Activated T-cell treated with anti-CD3 and anti-CD28 coated beads, Interleukin-2, amount 50 U/mL, for 72 hours (primary cell): Measurements from ENCODE around the gene HIVEP3. TPM values are rescaled to one million over a fixed set of nuclear protein-coding genes. Genes with fewer than 3 reads are reported as not detected.

ENCODE experiments used
- ATAC-seq, 2 donors: fragments of 150-1000 bp; cut with Tn5 transposase; replicated peaks in 1 of 2; 2 replicates each; pipeline ENCODE4 v1.10.0; 2021; ENCODE audit warnings: moderate library complexity in 2 of 2, mild to moderate bottlenecking in 1 of 2
- DNase-seq, 2 donors: peaks; one replicate each; pipeline ENCODE4 v3.0.0; 2021 to 2022; ENCODE audit warnings: mixed read lengths in 1 of 2
- H3K27ac Mint-ChIP-seq: one replicate; pipeline ENCODE4 v1.8.0; 2022; ENCODE audit warnings: mild to moderate bottlenecking, moderate library complexity, mixed read lengths
- H3K27me3 Mint-ChIP-seq: one replicate; pipeline ENCODE4 v1.8.0; 2022; ENCODE audit warnings: low read depth, mixed read lengths
- H3K36me3 Mint-ChIP-seq, 2 donors: one replicate each; pipeline ENCODE4 v1.8.0; 2022; ENCODE audit warnings: mixed read lengths in 2 of 2, mild to moderate bottlenecking in 1 of 2; ENCODE audit not compliant: insufficient read depth in 2 of 2
- H3K4me1 Mint-ChIP-seq: one replicate; pipeline ENCODE4 v1.8.0; 2022; ENCODE audit warnings: low read depth, mixed read lengths
- H3K4me3 Mint-ChIP-seq, 2 donors: one replicate each; pipeline ENCODE4 v1.8.0; 2022; ENCODE audit warnings: mild to moderate bottlenecking in 2 of 2, mixed read lengths in 2 of 2, moderate library complexity in 2 of 2
- H3K9me3 Mint-ChIP-seq, 2 donors: one replicate each; pipeline ENCODE4 v1.8.0; 2022; ENCODE audit warnings: mixed read lengths in 2 of 2
- total RNA-seq, 2 donors: library from RNA; stranded (reverse); gene quantifications; one replicate each; pipeline ENCODE4 v1.2.3, GENCODE V29; 2022

The HIVEP3 gene
- total RNA-seq, 2 donors from 2014 or later: 22.8 to 29.2 TPM

- peaks cover 0 to 2% of the 10 kb centered on the region in 2 donors for H3K9me3 Mint-ChIP-seq
Measured at GRCh38 chr1:41768583-41768982, 150.1 kb downstream of the HIVEP3 start.

GRCh38 chr1:41767534-41768525 lies 150.9 kb downstream of the HIVEP3 start:
- Mint-ChIP-seq H3K4me1 (peaks cover 15% of the 10 kb centered on the region), H3K36me3 (no peaks in the 10 kb centered on the region)

More at GRCh38 chr1:41768583-41768982, 150.1 kb downstream of the HIVEP3 start:
- no peak for ATAC-seq
- no peak overlapping the region for H3K27ac Mint-ChIP-seq
- DNase-seq: no peak
- H3K36me3 Mint-ChIP-seq: no peaks in the 10 kb centered on the region
- H3K4me1 Mint-ChIP-seq: peaks cover 20% of the 10 kb centered on the region
- H3K4me3 Mint-ChIP-seq: no peak overlapping the region
- H3K27me3 Mint-ChIP-seq: no peaks in the 10 kb centered on the region

GRCh38 chr1:41766546-41766945 lies 152.2 kb downstream of the HIVEP3 start:
- ATAC-seq (no peak), DNase-seq (no peak)
- H3K4me3 Mint-ChIP-seq: no peak overlapping the region
- peaks cover 0 to 3% of the 10 kb centered on the region in 2 donors for H3K36me3 Mint-ChIP-seq
- H3K4me1 Mint-ChIP-seq: peaks cover 7% of the 10 kb centered on the region
- H3K9me3 Mint-ChIP-seq: peaks cover 1 to 2% of the 10 kb centered on the region in 2 donors
- H3K27me3 Mint-ChIP-seq: no peaks in the 10 kb centered on the region
- no peak overlapping the region for H3K27ac Mint-ChIP-seq

More at GRCh38 chr1:41767534-41768525, 150.9 kb downstream of the HIVEP3 start:
- Mint-ChIP-seq H3K4me3 (no peak overlapping the region), H3K9me3 (peaks cover 0 to 2% of the 10 kb centered on the region in 2 donors), H3K27ac (no peak overlapping the region), H3K27me3 (no peaks in the 10 kb centered on the region)
- DNase-seq (no peak), ATAC-seq (no peak)

- DNase-seq: no peak
- ATAC-seq: no peak
- Mint-ChIP-seq H3K9me3 (peaks cover 4 to 6% of the 10 kb centered on the region in 2 donors), H3K27me3 (no peaks in the 10 kb centered on the region), H3K27ac (no peak overlapping the region), H3K36me3 (peaks cover 0 to 7% of the 10 kb centered on the region in 2 donors), H3K4me3 (no peak overlapping the region), H3K4me1 (peaks cover 6% of the 10 kb centered on the region)
Measured at GRCh38 chr1:41766041-41766440, 152.7 kb downstream of the HIVEP3 start.

GRCh38 chr1:41765152-41765551 lies 153.6 kb downstream of the HIVEP3 start:
- H3K4me3 Mint-ChIP-seq: no peak overlapping the region

DNA sequence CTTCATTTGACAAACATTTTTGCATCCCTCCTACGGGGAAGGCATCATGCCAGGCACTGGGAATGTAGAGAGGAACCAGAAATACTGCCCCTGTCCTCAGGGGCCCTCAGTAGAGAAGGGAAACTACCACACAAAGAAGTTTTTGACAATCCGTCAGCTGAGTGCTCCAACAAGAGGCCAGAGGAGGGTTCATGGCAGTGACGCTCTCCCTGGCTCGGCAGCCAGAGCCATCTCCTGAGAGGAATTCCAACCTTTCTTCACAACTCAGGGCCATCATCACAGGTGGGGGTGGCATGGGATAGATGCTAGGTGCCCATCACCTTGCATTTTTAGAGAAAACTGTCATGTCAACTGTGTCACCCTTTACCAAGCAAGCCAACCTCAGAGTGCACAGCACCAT lies 154.1 kb downstream of the HIVEP3 start:
- Mint-ChIP-seq H3K27ac (no peak overlapping the region), H3K4me3 (no peak overlapping the region), H3K9me3 (peaks cover 5 to 7% of the 10 kb centered on the region in 2 donors), H3K4me1 (peaks cover 6% of the 10 kb centered on the region), H3K27me3 (no peaks in the 10 kb centered on the region), H3K36me3 (peaks cover 0 to 10% of the 10 kb centered on the region in 2 donors)
- no peak for DNase-seq
- ATAC-seq: no peak

More at GRCh38 chr1:41765152-41765551, 153.6 kb downstream of the HIVEP3 start:
- ATAC-seq (no peak), DNase-seq (no peak)
- Mint-ChIP-seq H3K27ac (no peak overlapping the region), H3K9me3 (peaks cover 5 to 7% of the 10 kb centered on the region in 2 donors), H3K36me3 (peaks cover 0 to 10% of the 10 kb centered on the region in 2 donors), H3K4me1 (peaks cover 6% of the 10 kb centered on the region), H3K27me3 (no peaks in the 10 kb centered on the region)

DNA sequence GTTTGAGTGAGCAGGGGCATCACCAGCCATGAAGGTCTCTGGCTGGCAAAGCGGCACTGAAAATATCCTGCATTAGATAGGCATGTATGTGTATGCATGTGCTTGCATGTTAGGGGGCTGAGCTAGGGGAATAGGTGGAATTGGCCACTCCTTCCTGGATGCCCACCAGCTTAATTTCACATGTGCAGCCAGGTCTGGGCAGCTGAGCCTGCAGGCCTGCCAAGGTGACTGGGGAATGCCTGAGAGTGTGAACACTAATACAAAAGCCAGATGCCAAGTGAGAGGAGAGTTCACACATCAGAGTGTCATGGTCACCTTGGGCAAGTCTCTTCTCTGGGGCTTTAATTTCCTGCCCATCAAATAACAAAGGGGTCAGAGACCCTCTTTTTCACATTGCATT lies 155.9 kb downstream of the HIVEP3 start:
- H3K4me1 Mint-ChIP-seq: peaks cover 6% of the 10 kb centered on the region
- DNase-seq (no peak), ATAC-seq (no peak)
- no peaks in the 10 kb centered on the region for H3K27me3 Mint-ChIP-seq
- H3K27ac Mint-ChIP-seq: no peak overlapping the region
- H3K4me3 Mint-ChIP-seq: no peak overlapping the region
- peaks cover 0 to 10% of the 10 kb centered on the region in 2 donors for H3K36me3 Mint-ChIP-seq
- H3K9me3 Mint-ChIP-seq: peaks cover 3 to 7% of the 10 kb centered on the region in 2 donors

DNA sequence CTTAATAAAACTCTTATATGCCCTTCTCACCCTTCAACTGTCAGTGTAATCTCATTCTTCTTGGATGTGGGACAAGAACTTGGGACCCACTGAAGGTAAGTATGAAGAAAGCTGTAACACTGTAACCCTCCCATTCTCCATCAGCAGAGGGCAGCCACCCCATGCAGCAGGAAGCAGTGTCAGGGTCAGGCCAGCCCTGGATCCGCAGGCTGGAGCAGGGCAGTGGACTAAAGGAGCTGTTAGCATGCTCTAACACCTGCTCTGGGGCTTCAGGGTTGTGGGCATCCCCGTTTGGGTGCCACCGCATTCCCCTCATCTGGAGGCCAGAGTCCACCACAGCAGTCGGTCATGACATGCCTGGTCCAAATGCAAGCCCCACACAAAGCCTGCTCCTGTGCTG lies 156.5 kb downstream of the HIVEP3 start:
- DNase-seq (no peak), ATAC-seq (no peak)
- Mint-ChIP-seq H3K4me1 (peaks cover 6% of the 10 kb centered on the region), H3K36me3 (peaks cover 0 to 10% of the 10 kb centered on the region in 2 donors), H3K27ac (peak overlapping the region; percentile 6), H3K9me3 (peaks cover 3 to 7% of the 10 kb centered on the region in 2 donors), H3K27me3 (no peaks in the 10 kb centered on the region), H3K4me3 (no peak overlapping the region)

DNA sequence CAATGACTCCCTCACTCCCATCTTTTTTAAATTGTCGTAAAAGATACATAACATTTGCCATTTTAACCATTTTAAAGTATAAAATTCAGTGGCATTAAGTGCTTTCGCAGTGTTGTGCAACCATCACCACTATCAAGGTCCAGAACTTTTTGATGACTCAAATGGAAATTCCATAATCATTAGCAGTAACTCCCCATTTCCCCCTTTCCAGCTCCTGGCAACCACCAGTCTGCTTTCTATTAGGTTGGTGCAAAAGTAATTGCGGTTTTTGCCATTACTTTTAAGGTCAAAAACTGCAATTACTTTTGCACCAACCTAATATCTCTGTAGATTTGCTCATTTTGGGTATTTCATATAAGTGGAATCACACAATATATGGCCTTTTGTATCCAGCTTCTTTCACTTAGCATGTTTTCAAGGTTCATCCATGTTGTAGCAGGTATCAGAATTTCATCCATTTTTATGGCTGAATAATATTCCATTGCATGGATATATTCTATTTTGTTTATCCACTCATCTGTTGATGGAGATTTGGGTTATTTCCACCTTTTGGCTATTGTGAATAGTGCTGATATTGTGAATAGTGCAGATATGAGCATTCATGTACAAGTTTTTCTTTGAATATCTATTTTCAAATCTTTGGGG lies 159.7 kb downstream of the HIVEP3 start:
- no peak for DNase-seq
- Mint-ChIP-seq H3K4me3 (no peak overlapping the region), H3K27ac (no peak overlapping the region), H3K27me3 (no peaks in the 10 kb centered on the region), H3K4me1 (peaks cover 23% of the 10 kb centered on the region), H3K9me3 (peaks cover 3 to 9% of the 10 kb centered on the region in 2 donors), H3K36me3 (peaks cover 0 to 10% of the 10 kb centered on the region in 2 donors)
- no peak for ATAC-seq

DNA sequence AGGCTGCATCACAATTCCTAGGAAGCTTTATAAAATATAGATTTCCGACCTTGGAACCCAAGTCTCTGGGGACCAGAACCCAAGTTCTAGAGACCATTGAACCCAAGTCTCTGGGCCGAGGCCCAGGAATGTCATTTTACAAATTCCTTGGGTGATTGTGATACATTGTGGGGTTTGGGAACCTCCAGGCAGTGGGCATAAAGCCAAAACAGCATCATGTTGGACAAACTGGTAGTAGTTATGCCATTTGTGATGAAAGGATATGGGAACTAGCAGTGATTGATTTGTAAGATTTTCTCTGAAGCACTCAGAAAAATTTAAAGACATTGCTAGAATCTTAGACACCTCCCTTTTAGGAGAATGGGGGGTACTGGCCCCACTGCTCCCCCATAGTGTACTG lies 160.2 kb downstream of the HIVEP3 start:
- ATAC-seq: no peak

GRCh38 chr1:41754540-41754939 lies 164.2 kb downstream of the HIVEP3 start:
- H3K27me3 Mint-ChIP-seq: no peaks in the 10 kb centered on the region
- DNase-seq: no peak
- ATAC-seq: peak; percentile 20 to 21
- H3K9me3 Mint-ChIP-seq: peaks cover 0 to 3% of the 10 kb centered on the region in 2 donors
- no peaks in the 10 kb centered on the region for H3K36me3 Mint-ChIP-seq
- H3K4me1 Mint-ChIP-seq: peaks cover 68% of the 10 kb centered on the region
- peak overlapping the region; percentile 52 to 63 for H3K4me3 Mint-ChIP-seq
- H3K27ac Mint-ChIP-seq: no peak overlapping the region

More for the DNA sequence above, 160.2 kb downstream of the HIVEP3 start:
- Mint-ChIP-seq H3K9me3 (peaks cover 3 to 9% of the 10 kb centered on the region in 2 donors), H3K27ac (no peak overlapping the region), H3K4me3 (no peak overlapping the region), H3K36me3 (peaks cover 0 to 10% of the 10 kb centered on the region in 2 donors), H3K27me3 (no peaks in the 10 kb centered on the region), H3K4me1 (peaks cover 29% of the 10 kb centered on the region)
- DNase-seq: no peak

DNA sequence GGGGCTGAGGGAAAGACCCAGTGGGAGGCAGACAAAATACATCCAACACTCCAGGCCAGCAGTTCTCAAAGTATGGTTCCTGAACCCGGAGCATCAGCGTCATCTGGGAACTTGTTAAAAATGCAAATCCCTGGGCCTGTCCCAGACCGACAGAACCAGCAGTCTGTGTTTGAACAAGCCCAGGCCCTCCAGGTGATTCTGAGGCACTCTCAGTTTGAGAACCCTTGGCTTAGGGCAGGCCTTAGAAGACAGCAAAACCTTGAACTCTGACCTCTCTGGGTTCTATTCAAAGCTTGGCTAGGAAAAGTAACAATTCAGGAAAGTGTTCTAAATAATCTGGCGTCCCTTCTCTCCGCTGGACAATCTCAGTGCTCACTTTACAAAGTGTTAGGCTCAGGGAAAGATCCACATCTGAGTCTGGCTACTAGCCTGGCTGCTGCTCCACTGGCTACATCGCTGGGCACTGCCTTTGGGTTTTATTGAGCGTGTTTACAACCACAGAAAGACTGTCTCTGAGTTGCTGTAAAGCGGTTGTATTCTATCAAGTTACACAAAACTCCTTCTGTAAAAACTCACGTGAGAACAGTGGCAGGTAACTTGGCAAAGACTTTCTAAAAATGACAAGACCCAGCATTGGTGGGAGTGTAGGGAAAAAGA lies 166.1 kb downstream of the HIVEP3 start:
- H3K27ac Mint-ChIP-seq: peak overlapping the region; percentile 54
- ATAC-seq: no peak
- DNase-seq: no peak
- no peaks in the 10 kb centered on the region for H3K27me3 Mint-ChIP-seq
- H3K9me3 Mint-ChIP-seq: peaks cover 0 to 3% of the 10 kb centered on the region in 2 donors
- peaks cover 87% of the 10 kb centered on the region for H3K4me1 Mint-ChIP-seq
- H3K36me3 Mint-ChIP-seq: no peaks in the 10 kb centered on the region
- H3K4me3 Mint-ChIP-seq: peak overlapping the region; percentile 38 to 49
